ENCODE data around the gene CTXN2.

- no peak for TF ChIP-seq FOXP1 (CRISPR knock-in tag; IDR thresholded peaks at IDR 0.05; ENCODE audit: borderline replicate concordance)
- TF ChIP-seq TEAD4 (CRISPR knock-in tag; IDR thresholded peaks at IDR 0.05), result no peak
- no peak for TF ChIP-seq MAX (CRISPR knock-in tag; IDR thresholded peaks at IDR 0.05)
- no peak for TF ChIP-seq CTCF (IDR thresholded peaks at IDR 0.05)
- no peak for TF ChIP-seq IRF2 (CRISPR knock-in tag; IDR thresholded peaks at IDR 0.05; ENCODE audit: borderline replicate concordance, low read depth)
- TF ChIP-seq SP1 (CRISPR knock-in tag; conservative IDR thresholded peaks at IDR 0.05), result no peak
- no peak for TF ChIP-seq ZNF121 (CRISPR knock-in tag; IDR thresholded peaks at IDR 0.05)
- no peak for TF ChIP-seq USF2 (CRISPR knock-in tag; IDR thresholded peaks at IDR 0.05)
- TF ChIP-seq SMAD3 (CRISPR knock-in tag; IDR thresholded peaks at IDR 0.05; ENCODE audit: borderline replicate concordance), result no peak
- no peak for TF ChIP-seq HMGXB4 (CRISPR knock-in tag; IDR thresholded peaks at IDR 0.05)
- no peak for TF ChIP-seq ATF1 (CRISPR knock-in tag; IDR thresholded peaks at IDR 0.05)
Observed at GRCh38 chr15:48144889-48145288, 46.6 kb upstream of the CTXN2 start.
